HG03571 (cell line): ENCODE results near the gene MPZL1.

ENCODE experiments used
- ATAC-seq: cut with Tn5 transposase; IDR thresholded peaks from one replicate; pipeline ENCODE4 v1.9.1; 2021; ENCODE audit not compliant: unreplicated experiment

The MPZL1 gene

GRCh38 chr1:167695147-167695546 lies 26.6 kb upstream of the MPZL1 start:
- no peak for ATAC-seq

GRCh38 chr1:167695756-167696561 lies 25.8 kb upstream of the MPZL1 start:
- no peak for ATAC-seq

GRCh38 chr1:167697667-167698141 lies 24.1 kb upstream of the MPZL1 start:
- ATAC-seq = no peak

- no peak for ATAC-seq
These were observed 23.5 kb upstream of the MPZL1 start for GRCh38 chr1:167698313-167698712.

- no peak for ATAC-seq
These were observed 20.3 kb upstream of the MPZL1 start for GRCh38 chr1:167701510-167701909.

GRCh38 chr1:167703557-167703956 lies 18.2 kb upstream of the MPZL1 start:
- ATAC-seq = no peak

- no peak for ATAC-seq
These were observed 17.1 kb upstream of the MPZL1 start for GRCh38 chr1:167704715-167705114.

GRCh38 chr1:167705250-167705649 lies 16.5 kb upstream of the MPZL1 start:
- ATAC-seq = no peak

- ATAC-seq = no peak
These were observed 15.4 kb upstream of the MPZL1 start for GRCh38 chr1:167706363-167706762.

- ATAC-seq = peak; percentile 47
These were observed 14.6 kb upstream of the MPZL1 start for GRCh38 chr1:167706931-167707877.

- no peak for ATAC-seq
These were observed 13.8 kb upstream of the MPZL1 start for GRCh38 chr1:167707942-167708341.

GRCh38 chr1:167708940-167709389 lies 12.8 kb upstream of the MPZL1 start:
- ATAC-seq = peak; percentile 32

- no peak for ATAC-seq
These were observed 10.9 kb upstream of the MPZL1 start for GRCh38 chr1:167710836-167711235.

- ATAC-seq = no peak
These were observed 10.0 kb upstream of the MPZL1 start for GRCh38 chr1:167711797-167712196.

GRCh38 chr1:167713330-167714081 lies 8.3 kb upstream of the MPZL1 start:
- no peak for ATAC-seq

GRCh38 chr1:167714098-167714438 lies 7.7 kb upstream of the MPZL1 start:
- no peak for ATAC-seq

GRCh38 chr1:167714439-167715156 lies 7.2 kb upstream of the MPZL1 start:
- peak; percentile 45 for ATAC-seq

- ATAC-seq = peak; percentile 40
These were observed 6.4 kb upstream of the MPZL1 start for GRCh38 chr1:167715157-167715999.

GRCh38 chr1:167716000-167716271 lies 5.8 kb upstream of the MPZL1 start:
- no peak for ATAC-seq

GRCh38 chr1:167717351-167717750 lies 4.4 kb upstream of the MPZL1 start:
- no peak for ATAC-seq
